CD8-positive, alpha-beta memory T cell (primary cell): Measurements from ENCODE around the gene MTCL3.

Experiments used
- CTCF ChIA-PET: fragments of 350-600 bp; sonication (Branson Sonifier 250); formaldehyde crosslinking; loops from one replicate; lab custom pipeline; 2021; ENCODE audit warnings: antibody characterized with exemption; lab: Charles Lee
- POLR2A ChIA-PET: fragments of 350-600 bp; sonication (Branson Sonifier 250); formaldehyde crosslinking; loops from one replicate; lab custom pipeline; 2021; ENCODE audit warnings: antibody characterized with exemption; lab: Charles Lee
- DNase-seq, 5 donors: peaks; one replicate each; pipeline versions ENCODE4 v3.0.0 to v3.0.0-alpha.2; 2020 to 2022; ENCODE audit warnings: mixed read lengths in 1 of 5
- H3K27ac ChIP-seq: one replicate; pipeline ENCODE4 v1.7.0; 2013; ENCODE audit warnings: low read depth, mild to moderate bottlenecking, low read length, moderate library complexity
- H3K27me3 ChIP-seq: 2 replicates; pipeline ENCODE4 v1.7.0; 2013; ENCODE audit warnings: low read length, mild to moderate bottlenecking; ENCODE audit not compliant: insufficient read depth, poor library complexity, severe bottlenecking
- H3K36me3 ChIP-seq: 2 replicates; pipeline ENCODE4 v1.7.0; 2013; ENCODE audit warnings: mild to moderate bottlenecking, low read length, moderate library complexity; ENCODE audit not compliant: insufficient read depth
- H3K4me1 ChIP-seq: 2 replicates; pipeline ENCODE4 v1.7.0; 2013; ENCODE audit warnings: mild to moderate bottlenecking, low read length, moderate library complexity; ENCODE audit not compliant: insufficient read depth
- H3K4me3 ChIP-seq: 2 replicates; pipeline ENCODE4 v1.7.0; 2013; ENCODE audit warnings: mild to moderate bottlenecking, low read length
- H3K9me3 ChIP-seq: 2 replicates; pipeline ENCODE4 v1.7.0; 2013; ENCODE audit warnings: mild to moderate bottlenecking, low read length
- H3K27ac Mint-ChIP-seq, 8 donors: one replicate each; pipeline ENCODE4 v1.8.0; 2020 to 2021; ENCODE audit warnings: mixed read lengths in 8 of 8, mild to moderate bottlenecking in 6 of 8, inconsistent platforms in 3 of 8, moderate library complexity in 3 of 8
- H3K27me3 Mint-ChIP-seq, 2 donors: one replicate each; pipeline ENCODE4 v1.8.0; 2020 to 2021; ENCODE audit warnings: mixed read lengths in 2 of 2, mild to moderate bottlenecking in 1 of 2, moderate library complexity in 1 of 2
- H3K36me3 Mint-ChIP-seq, 3 donors: one replicate each; pipeline ENCODE4 v1.8.0; 2020 to 2021; ENCODE audit warnings: mixed read lengths in 3 of 3, inconsistent platforms in 1 of 3, mild to moderate bottlenecking in 1 of 3
- H3K4me1 Mint-ChIP-seq, 3 donors: one replicate each; pipeline ENCODE4 v1.8.0; 2020 to 2021; ENCODE audit warnings: mixed read lengths in 3 of 3, inconsistent platforms in 1 of 3, mild to moderate bottlenecking in 1 of 3
- H3K4me3 Mint-ChIP-seq, 7 donors: one replicate each; pipeline ENCODE4 v1.8.0; 2020 to 2021; ENCODE audit warnings: mixed read lengths in 7 of 7, mild to moderate bottlenecking in 6 of 7, moderate library complexity in 4 of 7, inconsistent platforms in 2 of 7
- H3K9me3 Mint-ChIP-seq, 5 donors: one replicate each; pipeline ENCODE4 v1.8.0; 2020 to 2022; ENCODE audit warnings: mixed read lengths in 5 of 5, mild to moderate bottlenecking in 3 of 5, moderate library complexity in 2 of 5, inconsistent platforms in 1 of 5

MTCL3 gene

GRCh38 chr6:127514773-127515227 lies 4.3 kb downstream of the MTCL3 start:
- peaks cover 0 to 3% (median 2%) of the 10 kb centered on the region in 3 donors for H3K36me3 Mint-ChIP-seq
- peak overlapping the region in 6 of 8 donors; percentile 12 to 74 (median 50) for H3K27ac Mint-ChIP-seq
- ChIA-PET CTCF (interaction anchor here (0.9 to 3.9 kb wide), 12 partner anchors 8 to 1528 kb away, joined by 3 to 28 read pairs (median 6); partner anchors contain the start of genes KIAA0408 and TRMT11), POLR2A (interaction anchor here (1.2 kb wide), 1 partner anchor 248 kb away, joined by 4 read pairs; the partner anchor contains the start of gene RNF146)
- H3K9me3 Mint-ChIP-seq, result peaks cover 0 to 4% (median 0%) of the 10 kb centered on the region in 5 donors
- peaks cover 18 to 21% of the 10 kb centered on the region in 2 donors for H3K27me3 Mint-ChIP-seq
- Histone ChIP-seq H3K9me3 (no peaks in the 10 kb centered on the region), H3K4me1 (peaks cover 29% of the 10 kb centered on the region), H3K27me3 (peaks cover 12% of the 10 kb centered on the region), H3K36me3 (no peaks in the 10 kb centered on the region), H3K4me3 (peak overlapping the region; percentile 83), H3K27ac (no peak overlapping the region)
- H3K4me1 Mint-ChIP-seq, result peaks cover 27 to 43% (median 33%) of the 10 kb centered on the region in 3 donors
- peak; percentile 11 to 53 (median 22) for DNase-seq
- peak overlapping the region; percentile 83 to 96 (median 89) for H3K4me3 Mint-ChIP-seq

DNA sequence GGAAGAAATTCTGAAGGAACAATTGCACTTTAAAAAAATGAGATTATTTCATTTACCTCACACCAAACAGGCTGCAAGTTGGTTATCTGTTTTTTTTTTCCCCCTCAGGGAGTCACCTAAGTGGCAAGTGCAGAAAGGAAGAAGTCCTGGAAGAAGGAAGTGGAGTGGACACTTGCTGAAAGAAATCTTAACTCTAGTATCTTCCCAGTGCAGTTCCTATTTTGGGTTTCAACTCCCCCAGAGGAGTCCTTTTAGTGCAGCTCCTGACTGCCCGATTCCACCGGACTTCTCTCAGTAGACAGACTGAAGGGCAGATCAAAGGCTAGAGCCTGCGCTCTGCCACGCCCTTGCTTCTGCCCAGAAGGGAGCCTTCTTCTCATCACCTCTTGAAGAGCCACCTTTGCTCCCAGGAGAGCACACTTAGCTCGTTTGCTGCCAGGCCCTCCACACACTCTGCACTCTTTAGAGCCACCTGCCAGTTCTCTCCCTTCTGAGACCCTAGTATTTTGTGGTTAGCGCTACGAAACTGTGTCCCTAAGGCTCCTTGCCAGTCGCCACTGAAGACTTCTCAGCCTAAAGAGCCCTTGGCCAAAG lies 4.9 kb downstream of the MTCL3 start:
- peaks cover 14 to 16% of the 10 kb centered on the region in 2 donors for H3K27me3 Mint-ChIP-seq
- peak overlapping the region; percentile 83 for H3K4me3 ChIP-seq

GRCh38 chr6:127513425-127513824 lies 5.7 kb downstream of the MTCL3 start:
- Histone ChIP-seq H3K36me3 (no peaks in the 10 kb centered on the region), H3K4me3 (no peak overlapping the region), H3K27ac (no peak overlapping the region), H3K27me3 (peaks cover 2% of the 10 kb centered on the region), H3K4me1 (peaks cover 20% of the 10 kb centered on the region), H3K9me3 (no peaks in the 10 kb centered on the region)
- no peak overlapping the region for H3K27ac Mint-ChIP-seq
- ChIA-PET POLR2A (no interaction called here), CTCF (interaction anchor here (3.9 kb wide), 1 partner anchor 29 kb away, joined by 28 read pairs; no protein-coding TSS in a partner anchor)
- peaks cover 0 to 4% (median 0%) of the 10 kb centered on the region in 5 donors for H3K9me3 Mint-ChIP-seq
- H3K4me3 Mint-ChIP-seq, result peak overlapping the region in 2 of 7 donors; percentile 8 to 90
- H3K36me3 Mint-ChIP-seq, result peaks cover 0 to 4% (median 3%) of the 10 kb centered on the region in 3 donors
- no peak for DNase-seq
- peaks cover 17 to 31% (median 20%) of the 10 kb centered on the region in 3 donors for H3K4me1 Mint-ChIP-seq
- peaks cover 6 to 8% of the 10 kb centered on the region in 2 donors for H3K27me3 Mint-ChIP-seq

More for the DNA sequence above, 4.9 kb downstream of the MTCL3 start:
- H3K4me1 ChIP-seq, result peaks cover 26% of the 10 kb centered on the region
- Mint-ChIP-seq H3K36me3 (peaks cover 0 to 4% (median 3%) of the 10 kb centered on the region in 3 donors), H3K4me1 (peaks cover 24 to 39% (median 29%) of the 10 kb centered on the region in 3 donors), H3K9me3 (peaks cover 0 to 4% (median 0%) of the 10 kb centered on the region in 5 donors), H3K4me3 (peak overlapping the region; percentile 83 to 96 (median 89)), H3K27ac (peak overlapping the region in 2 of 8 donors; percentile 45 to 74)
- H3K27me3 ChIP-seq, result peaks cover 7% of the 10 kb centered on the region
- no peak for DNase-seq
- ChIA-PET POLR2A (no interaction called here), CTCF (interaction anchor here (1.4 to 3.9 kb wide), 6 partner anchors 7 to 1528 kb away, joined by 3 to 28 read pairs (median 10); partner anchors contain the start of gene TRMT11)
- no peak overlapping the region for H3K27ac ChIP-seq
- no peaks in the 10 kb centered on the region for H3K9me3 ChIP-seq
- no peaks in the 10 kb centered on the region for H3K36me3 ChIP-seq

GRCh38 chr6:127510876-127511275 lies 8.3 kb downstream of the MTCL3 start:
- Histone ChIP-seq H3K27me3 (no peaks in the 10 kb centered on the region), H3K4me3 (no peak overlapping the region), H3K27ac (no peak overlapping the region), H3K9me3 (no peaks in the 10 kb centered on the region), H3K4me1 (peaks cover 5% of the 10 kb centered on the region), H3K36me3 (no peaks in the 10 kb centered on the region)
- Mint-ChIP-seq H3K4me3 (peak overlapping the region in 1 of 7 donors; percentile 24), H3K9me3 (peaks cover 0 to 4% (median 0%) of the 10 kb centered on the region in 5 donors), H3K27ac (no peak overlapping the region), H3K27me3 (peaks cover 0 to 3% of the 10 kb centered on the region in 2 donors), H3K4me1 (peaks cover 8 to 17% (median 10%) of the 10 kb centered on the region in 3 donors), H3K36me3 (peaks cover 0 to 3% (median 1%) of the 10 kb centered on the region in 3 donors)
- no peak for DNase-seq
- POLR2A ChIA-PET, result no interaction called here
- CTCF ChIA-PET, result no interaction called here

- ChIA-PET POLR2A (no interaction called here), CTCF (interaction anchor here (4.5 kb wide), 1 partner anchor 9 kb away, joined by 21 read pairs; no protein-coding TSS in a partner anchor)
- Mint-ChIP-seq H3K36me3 (peaks cover 0 to 3% (median 1%) of the 10 kb centered on the region in 3 donors), H3K9me3 (peaks cover 0 to 4% (median 0%) of the 10 kb centered on the region in 5 donors), H3K27me3 (no peaks in the 10 kb centered on the region), H3K4me1 (no peaks in the 10 kb centered on the region), H3K27ac (no peak overlapping the region), H3K4me3 (no peak overlapping the region)
- Histone ChIP-seq H3K27ac (no peak overlapping the region), H3K27me3 (no peaks in the 10 kb centered on the region), H3K4me1 (no peaks in the 10 kb centered on the region), H3K9me3 (no peaks in the 10 kb centered on the region), H3K4me3 (no peak overlapping the region), H3K36me3 (no peaks in the 10 kb centered on the region)
- no peak for DNase-seq
Measured at GRCh38 chr6:127506894-127507293, 12.2 kb downstream of the MTCL3 start.

DNA sequence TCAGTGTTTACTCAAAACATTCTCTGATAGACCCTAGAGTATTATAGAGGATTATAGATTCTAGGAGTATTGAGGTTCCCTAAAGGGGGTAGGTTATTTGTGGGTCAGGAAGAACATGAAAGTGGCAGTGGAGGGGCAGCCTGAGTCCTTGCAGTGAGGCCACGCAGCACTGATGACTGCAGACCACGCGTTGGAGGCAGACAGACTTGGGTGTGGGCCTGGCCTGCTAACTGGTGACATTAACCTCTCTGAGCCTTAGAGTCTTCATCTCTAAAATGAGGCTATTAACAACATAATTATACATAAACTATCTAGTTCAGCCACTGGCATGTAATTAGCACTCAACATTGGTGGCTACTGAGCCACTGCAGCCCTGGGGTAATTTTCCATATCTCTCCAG lies 16.1 kb downstream of the MTCL3 start:
- no peak overlapping the region for H3K4me3 ChIP-seq
- no peak for DNase-seq
- no peaks in the 10 kb centered on the region for H3K27me3 ChIP-seq
- H3K36me3 ChIP-seq, result no peaks in the 10 kb centered on the region
- H3K4me1 Mint-ChIP-seq, result no peaks in the 10 kb centered on the region
- H3K4me3 Mint-ChIP-seq, result no peak overlapping the region
- POLR2A ChIA-PET, result no interaction called here
- no peaks in the 10 kb centered on the region for H3K9me3 Mint-ChIP-seq
- no peak overlapping the region for H3K27ac ChIP-seq
- H3K4me1 ChIP-seq, result no peaks in the 10 kb centered on the region
- H3K36me3 Mint-ChIP-seq, result no peaks in the 10 kb centered on the region
- no peaks in the 10 kb centered on the region for H3K9me3 ChIP-seq
- CTCF ChIA-PET, result interaction anchor here (1.2 kb wide), 1 partner anchor 13 kb away, joined by 5 read pairs; no protein-coding TSS in a partner anchor
- H3K27ac Mint-ChIP-seq, result no peak overlapping the region
- no peaks in the 10 kb centered on the region for H3K27me3 Mint-ChIP-seq

DNA sequence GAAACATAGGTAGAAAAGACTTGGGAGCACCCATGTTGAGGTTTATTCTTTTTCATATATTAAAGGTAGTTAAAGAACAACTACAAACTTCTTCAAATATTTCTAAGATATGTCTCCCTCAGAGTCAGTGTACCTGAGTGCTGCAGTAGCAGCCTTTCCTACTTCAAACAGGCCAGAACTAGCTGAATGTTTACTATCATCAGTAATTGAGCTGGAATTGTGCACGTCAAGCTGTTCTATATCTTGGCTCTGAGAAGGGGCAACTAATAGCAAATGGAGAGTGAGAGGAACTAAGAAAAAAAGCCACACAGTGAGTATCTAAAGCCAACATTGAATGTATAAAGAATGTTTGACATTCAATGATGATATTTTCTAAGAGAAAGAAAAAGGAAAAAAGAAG lies 21.7 kb downstream of the MTCL3 start:
- no peaks in the 10 kb centered on the region for H3K4me1 ChIP-seq
- Mint-ChIP-seq H3K27me3 (no peaks in the 10 kb centered on the region), H3K36me3 (peaks cover 0 to 3% (median 2%) of the 10 kb centered on the region in 3 donors), H3K9me3 (no peaks in the 10 kb centered on the region), H3K4me3 (no peak overlapping the region), H3K4me1 (no peaks in the 10 kb centered on the region), H3K27ac (no peak overlapping the region)
- no peaks in the 10 kb centered on the region for H3K9me3 ChIP-seq
- no peaks in the 10 kb centered on the region for H3K27me3 ChIP-seq
- DNase-seq, result no peak
- H3K36me3 ChIP-seq, result no peaks in the 10 kb centered on the region
- no peak overlapping the region for H3K4me3 ChIP-seq
- CTCF ChIA-PET, result no interaction called here
- no peak overlapping the region for H3K27ac ChIP-seq
- POLR2A ChIA-PET, result no interaction called here

DNA sequence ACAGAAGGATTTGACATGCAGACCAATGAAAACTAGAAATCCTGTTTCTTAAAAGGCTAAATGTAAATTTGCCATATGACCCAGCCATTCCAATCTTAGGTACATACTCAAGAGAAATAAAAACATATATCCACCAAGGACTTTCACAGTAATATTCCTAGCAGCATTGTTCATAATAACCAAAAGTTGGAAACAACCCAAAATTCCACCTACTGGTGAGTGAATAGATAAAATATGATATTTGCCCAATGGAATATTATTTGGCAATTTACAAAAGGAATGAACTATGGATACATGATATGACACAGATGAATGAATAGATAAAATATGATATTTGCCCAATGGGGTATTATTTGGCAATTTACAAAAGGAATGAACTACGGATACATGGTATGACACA lies 22.7 kb downstream of the MTCL3 start:
- ChIA-PET CTCF (no interaction called here), POLR2A (no interaction called here)
- Mint-ChIP-seq H3K4me3 (no peak overlapping the region), H3K27me3 (no peaks in the 10 kb centered on the region), H3K36me3 (peaks cover 0 to 7% (median 6%) of the 10 kb centered on the region in 3 donors), H3K27ac (no peak overlapping the region), H3K9me3 (no peaks in the 10 kb centered on the region), H3K4me1 (no peaks in the 10 kb centered on the region)
- Histone ChIP-seq H3K27me3 (no peaks in the 10 kb centered on the region), H3K4me1 (no peaks in the 10 kb centered on the region), H3K9me3 (no peaks in the 10 kb centered on the region), H3K36me3 (no peaks in the 10 kb centered on the region), H3K4me3 (no peak overlapping the region), H3K27ac (no peak overlapping the region)
- DNase-seq, result no peak
